Loucy (cell line): ENCODE data around the gene FHIT.

Source experiments
- H2AFZ ChIP-seq: fragments of 200-600 bp; sonication (generic); 2 replicates; pipeline ENCODE4 v1.6.0; 2016; ENCODE audit warnings: antibody characterized with exemption, mild to moderate bottlenecking, low read length, moderate library complexity
- H3F3A ChIP-seq: fragments of 200-600 bp; 2 replicates; pipeline ENCODE4 v1.6.0; 2016; ENCODE audit warnings: antibody characterized with exemption, low read depth, mild to moderate bottlenecking
- H3K27me3 ChIP-seq: fragments of 200-600 bp; sonication (generic); 2 replicates; pipeline ENCODE4 v1.6.1; 2014; ENCODE audit warnings: low read length, mild to moderate bottlenecking; ENCODE audit not compliant: insufficient read depth, poor library complexity, severe bottlenecking
- H3K36me3 ChIP-seq: fragments of 200-600 bp; sonication (generic); 2 replicates; pipeline ENCODE4 v1.6.1; 2016; ENCODE audit warnings: low read length; ENCODE audit not compliant: insufficient read depth
- H3K4me1 ChIP-seq: fragments of 200-600 bp; sonication (generic); 2 replicates; pipeline ENCODE4 v1.5.1; 2014; ENCODE audit warnings: low read length, mild to moderate bottlenecking; ENCODE audit not compliant: insufficient read depth, poor library complexity, severe bottlenecking
- H3K4me2 ChIP-seq: fragments of 200-600 bp; sonication (generic); 2 replicates; pipeline ENCODE4 v1.6.0; 2014; ENCODE audit warnings: antibody characterized with exemption, low read length, low read depth, mild to moderate bottlenecking; ENCODE audit not compliant: poor library complexity, severe bottlenecking
- H3K4me3 ChIP-seq: fragments of 200-600 bp; sonication (generic); 2 replicates; pipeline ENCODE4 v1.5.1; 2014; ENCODE audit warnings: low read length, mild to moderate bottlenecking, mixed read lengths; ENCODE audit not compliant: poor library complexity, severe bottlenecking
- H3K79me2 ChIP-seq: fragments of 200-600 bp; sonication (generic); 2 replicates; pipeline ENCODE4 v1.6.1; 2014; ENCODE audit warnings: low read length; ENCODE audit not compliant: insufficient read depth
- H3K9ac ChIP-seq: fragments of 200-600 bp; sonication (generic); 2 replicates; pipeline ENCODE4 v1.6.0; 2014; ENCODE audit warnings: mild to moderate bottlenecking, low read depth, low read length, moderate library complexity; ENCODE audit not compliant: poor library complexity, severe bottlenecking
- H3K9me2 ChIP-seq: fragments of 200-600 bp; sonication (generic); replicated peaks from 2 replicates; pipeline ENCODE4 v1.6.1; 2016; ENCODE audit warnings: low read depth, low read length, mixed read lengths
- H3K9me3 ChIP-seq: fragments of 200-600 bp; sonication (generic); 2 replicates; pipeline ENCODE4 v1.6.1; 2014; ENCODE audit warnings: mild to moderate bottlenecking, antibody characterized with exemption, low read length, low read depth; ENCODE audit not compliant: insufficient read depth
- H4K20me1 ChIP-seq: fragments of 200-600 bp; sonication (generic); 2 replicates; pipeline ENCODE4 v1.6.0; 2014; ENCODE audit warnings: antibody characterized with exemption, low read length, mild to moderate bottlenecking; ENCODE audit not compliant: insufficient read depth, poor library complexity, severe bottlenecking
- CTCF ChIP-seq: fragments of 200-600 bp; sonication (generic); conservative IDR thresholded peaks from 2 replicates; pipeline ENCODE4 v1.5.1; 2014; ENCODE audit warnings: mild to moderate bottlenecking, antibody characterized with exemption, low read length
- EZH2phosphoT487 ChIP-seq: fragments of 200-600 bp; IDR thresholded peaks from 2 replicates; pipeline ENCODE4 v1.6.1; 2018; ENCODE audit warnings: antibody characterized with exemption, mild to moderate bottlenecking, moderate library complexity, borderline replicate concordance

The FHIT gene

GRCh38 chr3:60588806-60589205 is 662.4 kb downstream of the FHIT start:
- no peak overlapping the region for H3K4me3 ChIP-seq
- H3K4me1 ChIP-seq, result no peaks in the 10 kb centered on the region
- no peak for TF ChIP-seq CTCF
- TF ChIP-seq EZH2phosphoT487, result no peak
- H2AFZ ChIP-seq, result no peak overlapping the region
- H3K9me3 ChIP-seq, result no peaks in the 10 kb centered on the region
- no peaks in the 10 kb centered on the region for H3K36me3 ChIP-seq
- H3F3A ChIP-seq, result no peaks in the 10 kb centered on the region
- no peaks in the 10 kb centered on the region for H3K9me2 ChIP-seq
- H3K4me2 ChIP-seq, result no peak overlapping the region
- H3K9ac ChIP-seq, result no peak overlapping the region
- H3K27me3 ChIP-seq, result no peaks in the 10 kb centered on the region
- H3K79me2 ChIP-seq, result no peaks in the 10 kb centered on the region
- no peaks in the 10 kb centered on the region for H4K20me1 ChIP-seq

- TF ChIP-seq EZH2phosphoT487 (no peak), CTCF (no peak)
- no peaks in the 10 kb centered on the region for H3F3A ChIP-seq
- H3K4me2 ChIP-seq, result no peak overlapping the region
Observed at GRCh38 chr3:60585918-60586317, 665.3 kb downstream of the FHIT start.

DNA sequence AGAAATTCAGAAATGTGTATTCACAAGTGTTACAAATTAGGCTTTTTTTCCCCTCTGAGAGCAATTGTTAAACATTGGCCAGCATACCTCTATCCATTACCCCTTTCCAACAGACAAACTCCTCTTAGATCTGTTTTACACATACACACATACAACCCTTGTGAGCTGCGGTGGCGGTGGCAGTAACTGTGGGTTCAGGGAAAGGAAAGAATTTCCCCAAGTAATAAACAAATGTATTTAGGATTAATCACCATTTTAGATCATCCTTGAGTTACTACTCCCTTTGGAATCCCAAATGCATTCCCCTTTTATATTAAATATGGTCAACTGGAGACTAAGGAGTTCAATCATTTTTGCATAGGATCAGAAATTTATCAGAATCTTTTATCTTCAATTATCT is 667.0 kb downstream of the FHIT start:
- H3K4me2 ChIP-seq, result no peak overlapping the region

More at GRCh38 chr3:60585918-60586317, 665.3 kb downstream of the FHIT start:
- Histone ChIP-seq H2AFZ (no peak overlapping the region), H3K9ac (no peak overlapping the region), H3K27me3 (no peaks in the 10 kb centered on the region), H3K9me2 (no peaks in the 10 kb centered on the region), H4K20me1 (no peaks in the 10 kb centered on the region), H3K36me3 (no peaks in the 10 kb centered on the region), H3K79me2 (no peaks in the 10 kb centered on the region), H3K4me1 (no peaks in the 10 kb centered on the region), H3K9me3 (no peaks in the 10 kb centered on the region), H3K4me3 (no peak overlapping the region)

More for the DNA sequence above, 667.0 kb downstream of the FHIT start:
- Histone ChIP-seq H3K4me3 (no peak overlapping the region), H4K20me1 (no peaks in the 10 kb centered on the region), H2AFZ (no peak overlapping the region), H3K9ac (no peak overlapping the region), H3K9me3 (no peaks in the 10 kb centered on the region), H3K36me3 (no peaks in the 10 kb centered on the region), H3K4me1 (no peaks in the 10 kb centered on the region), H3K79me2 (no peaks in the 10 kb centered on the region), H3K27me3 (no peaks in the 10 kb centered on the region), H3F3A (no peaks in the 10 kb centered on the region), H3K9me2 (no peaks in the 10 kb centered on the region)
- TF ChIP-seq EZH2phosphoT487 (no peak), CTCF (no peak)
